OCI-LY7 (cell line): ENCODE results near the gene GABARAP. TPM values are rescaled to one million over a fixed set of nuclear protein-coding genes. Genes with fewer than 3 reads are reported as not detected.

Experiments
- BruUV-seq: library from RNA; stranded (reverse); fragments of 400-500 nt; replicated peaks from 2 replicates; lab custom pipeline; 2021; lab: Mats Ljungman, UMichigan
- CTCF ChIA-PET: fragments of 300-600 bp; sonication (Branson Sonifier 250); formaldehyde crosslinking; loops from one replicate; lab custom pipeline; 2022; ENCODE audit warnings: antibody characterized with exemption; ENCODE audit not compliant: unreplicated experiment; lab: Charles Lee
- POLR2A ChIA-PET: fragments of 300-600 bp; sonication (Branson Sonifier 250); formaldehyde crosslinking; loops from one replicate; lab custom pipeline; 2022; ENCODE audit warnings: antibody characterized with exemption; lab: Charles Lee
- DNase-seq: peaks from one replicate; pipeline ENCODE4 v3.0.0-alpha.2; 2015; ENCODE audit warnings: low spot score
- H2AFZ ChIP-seq: fragments of 200-600 bp; sonication (generic), shearing (Covaris generic); 2 replicates; pipeline ENCODE4 v1.6.1; 2014; ENCODE audit warnings: mild to moderate bottlenecking, antibody characterized with exemption, low read length, moderate library complexity
- H3K27ac ChIP-seq: fragments of 200-600 bp; sonication (generic); 2 replicates; pipeline ENCODE4 v1.5.1; 2014; ENCODE audit warnings: mixed run types, low read depth, mild to moderate bottlenecking, moderate library complexity, low read length, inconsistent platforms; ENCODE audit not compliant: poor library complexity, severe bottlenecking
- H3K36me3 ChIP-seq: fragments of 200-600 bp; sonication (generic); 2 replicates; pipeline ENCODE4 v1.6.1; 2014; ENCODE audit warnings: mild to moderate bottlenecking, antibody characterized with exemption, low read length, moderate library complexity, mixed read lengths; ENCODE audit not compliant: insufficient read depth
- H3K4me1 ChIP-seq: fragments of 200-600 bp; sonication (generic); 2 replicates; pipeline ENCODE4 v1.5.1; 2014; ENCODE audit warnings: mild to moderate bottlenecking, low read length; ENCODE audit not compliant: insufficient read depth, poor library complexity, severe bottlenecking
- H3K4me2 ChIP-seq: fragments of 200-600 bp; sonication (generic); 2 replicates; pipeline ENCODE4 v1.6.1; 2014; ENCODE audit warnings: mild to moderate bottlenecking, low read length
- H3K4me3 ChIP-seq: fragments of 200-600 bp; sonication (generic); 2 replicates; pipeline ENCODE4 v1.5.1; 2014; ENCODE audit warnings: mild to moderate bottlenecking, low read depth, low read length; ENCODE audit not compliant: poor library complexity, severe bottlenecking
- H3K79me2 ChIP-seq: fragments of 200-600 bp; sonication (generic); 2 replicates; pipeline ENCODE4 v1.6.1; 2016; ENCODE audit warnings: low read depth, mild to moderate bottlenecking, low read length, moderate library complexity, mixed read lengths; ENCODE audit not compliant: insufficient read depth
- H3K9me2 ChIP-seq: fragments of 200-600 bp; sonication (generic); 2 replicates; pipeline ENCODE4 v1.6.1; 2016; ENCODE audit warnings: mild to moderate bottlenecking, low read length, mixed read lengths; ENCODE audit not compliant: insufficient read depth
- H3K9me3 ChIP-seq: fragments of 200-600 bp; sonication (generic); 2 replicates; pipeline ENCODE4 v1.6.1; 2014; ENCODE audit warnings: mild to moderate bottlenecking, mixed run types, low read length, mixed read lengths
- H4K20me1 ChIP-seq: fragments of 200-600 bp; sonication (generic); 2 replicates; pipeline ENCODE4 v1.6.1; 2014; ENCODE audit warnings: mild to moderate bottlenecking, antibody characterized with exemption, low read length, moderate library complexity, mixed read lengths; ENCODE audit not compliant: insufficient read depth
- CTCF ChIP-seq: fragments of 200-600 bp; sonication (generic); conservative IDR thresholded peaks from 2 replicates; pipeline ENCODE4 v1.5.1; 2014; ENCODE audit warnings: mild to moderate bottlenecking, antibody characterized with exemption, low read length, moderate library complexity, mixed read lengths
- EZH2phosphoT487 ChIP-seq: fragments of 200-600 bp; sonication (generic); IDR thresholded peaks from 2 replicates; pipeline ENCODE4 v1.6.1; 2018; ENCODE audit warnings: low read depth, borderline replicate concordance, mild to moderate bottlenecking, mixed run types, antibody characterized with exemption, low read length, moderate library complexity, mixed read lengths
- intact Hi-C: fragments of 100-400 bp; cut with micrococcal nuclease; formaldehyde crosslinking; loops from one replicate; pipeline ENCODE4 v1.10.0; 2022; ENCODE audit not compliant: unreplicated experiment
- total RNA-seq, 2 experiments: library from RNA; depleted of rRNA in 1 of 2; stranded (reverse); fragments of >200 nt in 1 of 2; shearing (Covaris generic) in 1 of 2; gene quantifications; 2 replicates each; pipeline ENCODE4 v1.2.3, GENCODE V29; 2014 to 2022

GABARAP gene
- total RNA-seq, 2 experiments from 2014 or later = 128 to 199 TPM

DNA sequence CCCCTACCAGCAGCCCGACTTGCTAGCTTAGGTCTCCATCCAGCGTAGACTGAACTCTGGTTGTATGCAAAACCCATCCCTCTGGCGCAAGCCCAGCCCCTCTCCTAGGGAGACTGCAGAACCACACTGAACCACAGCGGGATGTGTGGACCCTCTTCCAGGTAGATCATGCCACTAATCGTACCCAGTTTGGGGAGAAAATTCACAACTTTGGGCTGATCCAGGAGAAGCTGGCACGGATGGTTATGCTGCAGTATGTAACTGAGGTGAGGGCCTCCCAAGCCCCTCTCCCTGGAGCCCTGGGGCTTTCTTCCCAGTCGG, 19.3 kb downstream of the GABARAP start:
- H3K4me2 ChIP-seq = no peak overlapping the region
- peaks cover 72% of the 10 kb centered on the region for H3K36me3 ChIP-seq
- POLR2A ChIA-PET = no interaction called here
- TF ChIP-seq CTCF (no peak), EZH2phosphoT487 (no peak)
- no peaks in the 10 kb centered on the region for H3K9me3 ChIP-seq
- no peaks in the 10 kb centered on the region; the same call in 1 of the 2 replicates for H3K79me2 ChIP-seq
- no peaks in the 10 kb centered on the region for H3K9me2 ChIP-seq
- DNase-seq = no peak
- H3K27ac ChIP-seq = no peak overlapping the region
- H3K4me3 ChIP-seq = no peak overlapping the region
- intact Hi-C loops = no loop called here
- peaks cover 28% of the 10 kb centered on the region for H3K4me1 ChIP-seq
- H4K20me1 ChIP-seq = no peaks in the 10 kb centered on the region
- no peak overlapping the region for H2AFZ ChIP-seq
- CTCF ChIA-PET = no interaction called here
- BruUV-seq = no TSS peak

GRCh38 chr17:7222093-7222971, 19.9 kb downstream of the GABARAP start:
- no peak for DNase-seq
- TSS peak; percentile 57 for BruUV-seq
- Histone ChIP-seq H3K27ac (no peak overlapping the region), H2AFZ (no peak overlapping the region), H3K4me3 (no peak overlapping the region), H4K20me1 (no peaks in the 10 kb centered on the region), H3K4me1 (peaks cover 32% of the 10 kb centered on the region), H3K9me3 (no peaks in the 10 kb centered on the region), H3K36me3 (peaks cover 66% of the 10 kb centered on the region), H3K9me2 (no peaks in the 10 kb centered on the region), H3K79me2 (no peaks in the 10 kb centered on the region; the same call in 1 of the 2 replicates), H3K4me2 (no peak overlapping the region)
- intact Hi-C loops = no loop called here
- TF ChIP-seq CTCF (no peak), EZH2phosphoT487 (no peak)
- POLR2A ChIA-PET = no interaction called here
- CTCF ChIA-PET = interaction anchor here (2.1 kb wide), 1 partner anchor 12 kb away, joined by 7 read pairs; the partner anchor contains the start of gene DVL2
